ENCODE data around the gene POLN. TPM values are rescaled to one million over a fixed set of nuclear protein-coding genes. Genes with fewer than 3 reads are reported as not detected.

The POLN gene
- total RNA-seq, 1 donor from 2014 or later = 2.2 TPM

DNA sequence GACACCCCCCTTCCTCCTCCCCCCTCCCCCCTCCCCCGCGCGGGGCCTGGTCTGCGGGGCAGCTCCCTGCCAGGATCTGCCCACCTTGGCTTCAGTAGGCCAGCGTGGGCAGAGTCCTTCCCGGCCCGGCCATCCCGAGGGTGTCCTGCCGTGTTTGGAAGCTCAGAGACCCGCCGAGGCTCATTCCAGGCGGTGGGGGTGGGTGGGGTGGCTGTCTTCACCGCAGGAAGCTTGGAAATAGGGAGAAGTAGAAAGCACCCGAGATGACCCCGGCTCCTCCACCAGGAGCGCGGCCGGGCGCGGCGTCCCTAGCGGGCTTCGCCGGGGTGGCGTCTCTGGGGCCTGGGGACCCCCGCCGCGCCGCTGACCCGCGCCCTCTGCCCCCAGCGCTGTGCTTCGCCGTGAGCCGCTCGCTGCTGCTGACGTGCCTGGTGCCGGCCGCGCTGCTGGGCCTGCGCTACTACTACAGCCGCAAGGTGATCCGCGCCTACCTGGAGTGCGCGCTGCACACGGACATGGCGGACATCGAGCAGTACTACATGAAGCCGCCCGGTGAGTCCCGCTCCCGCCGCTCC lies 181.2 kb downstream of the POLN start:
- H3K27ac ChIP-seq = no peak overlapping the region
- intact Hi-C loops (cut with DNase I) = no loop called here
- peaks cover 4% of the 10 kb centered on the region for H3K4me1 ChIP-seq
- peak in 1 of 2 donors; percentile 13 for ATAC-seq
- no peaks in the 10 kb centered on the region for H3K9me3 ChIP-seq
- DNase-seq = peak; percentile 27
- peaks cover 47% of the 10 kb centered on the region for H3K27me3 ChIP-seq (ENCODE audit: low read depth)
- H3K4me3 ChIP-seq = no peak overlapping the region
- no peaks in the 10 kb centered on the region for H3K36me3 ChIP-seq
- TF ChIP-seq, protein P1, sequence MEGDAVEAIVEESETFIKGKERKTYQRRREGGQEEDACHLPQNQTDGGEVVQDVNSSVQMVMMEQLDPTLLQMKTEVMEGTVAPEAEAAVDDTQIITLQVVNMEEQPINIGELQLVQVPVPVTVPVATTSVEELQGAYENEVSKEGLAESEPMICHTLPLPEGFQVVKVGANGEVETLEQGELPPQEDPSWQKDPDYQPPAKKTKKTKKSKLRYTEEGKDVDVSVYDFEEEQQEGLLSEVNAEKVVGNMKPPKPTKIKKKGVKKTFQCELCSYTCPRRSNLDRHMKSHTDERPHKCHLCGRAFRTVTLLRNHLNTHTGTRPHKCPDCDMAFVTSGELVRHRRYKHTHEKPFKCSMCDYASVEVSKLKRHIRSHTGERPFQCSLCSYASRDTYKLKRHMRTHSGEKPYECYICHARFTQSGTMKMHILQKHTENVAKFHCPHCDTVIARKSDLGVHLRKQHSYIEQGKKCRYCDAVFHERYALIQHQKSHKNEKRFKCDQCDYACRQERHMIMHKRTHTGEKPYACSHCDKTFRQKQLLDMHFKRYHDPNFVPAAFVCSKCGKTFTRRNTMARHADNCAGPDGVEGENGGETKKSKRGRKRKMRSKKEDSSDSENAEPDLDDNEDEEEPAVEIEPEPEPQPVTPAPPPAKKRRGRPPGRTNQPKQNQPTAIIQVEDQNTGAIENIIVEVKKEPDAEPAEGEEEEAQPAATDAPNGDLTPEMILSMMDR (IDR thresholded peaks at IDR 0.05) = no peak

DNA sequence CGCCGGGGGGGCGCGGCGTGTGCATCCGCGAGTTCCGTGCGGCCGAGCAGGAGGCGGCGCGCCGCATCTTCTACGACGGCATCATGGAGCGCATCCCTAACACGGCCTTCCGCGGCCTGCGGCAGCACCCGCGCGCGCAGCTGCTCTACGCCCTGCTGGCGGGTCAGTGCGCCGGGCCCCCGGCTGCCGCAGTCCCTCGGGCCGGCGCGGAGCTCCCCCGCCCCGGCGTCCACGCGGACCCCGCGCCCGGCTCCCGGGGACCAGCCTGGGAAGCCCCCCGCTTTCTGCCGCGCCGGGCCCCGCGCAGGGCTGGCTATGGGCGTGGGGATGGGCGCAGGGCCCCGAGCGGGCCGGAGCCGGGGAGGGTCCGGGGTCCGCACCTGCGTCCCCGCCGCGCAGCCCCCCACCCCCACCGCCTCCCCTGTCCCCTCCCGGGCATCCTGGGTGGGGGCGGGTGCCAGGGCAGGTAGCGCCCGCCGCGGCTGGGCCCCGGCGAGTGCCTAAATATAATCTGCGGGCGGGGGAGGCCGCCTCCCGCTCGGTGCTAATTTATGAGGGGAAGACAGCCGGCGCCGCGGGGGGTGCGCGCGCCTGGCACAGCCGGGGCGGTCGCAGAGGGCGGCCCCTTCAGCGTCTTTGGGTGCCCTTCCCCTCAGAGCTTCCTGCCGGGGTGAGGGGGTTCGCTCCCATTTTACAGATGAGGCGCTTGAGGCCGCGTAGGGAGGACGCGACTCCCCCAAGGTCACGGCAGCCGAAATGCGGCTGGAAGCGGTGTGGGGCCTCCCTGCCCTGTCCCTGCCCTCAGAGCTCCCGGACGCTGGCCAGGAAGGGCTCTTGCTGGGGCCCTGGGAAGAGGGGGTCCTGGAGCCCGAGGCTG lies 182.0 kb downstream of the POLN start:
- Histone ChIP-seq H3K27ac (no peak overlapping the region), H3K27me3 (ENCODE audit: low read depth) (peaks cover 53% of the 10 kb centered on the region), H3K36me3 (no peaks in the 10 kb centered on the region), H3K4me1 (peaks cover 4% of the 10 kb centered on the region), H3K4me3 (no peak overlapping the region), H3K9me3 (no peaks in the 10 kb centered on the region)
- DNase-seq (peak; percentile 34), ATAC-seq (no peak)
- TF ChIP-seq, protein P1 (IDR thresholded peaks at IDR 0.05) = no peak
- intact Hi-C loops (cut with DNase I) = no loop called here

DNA sequence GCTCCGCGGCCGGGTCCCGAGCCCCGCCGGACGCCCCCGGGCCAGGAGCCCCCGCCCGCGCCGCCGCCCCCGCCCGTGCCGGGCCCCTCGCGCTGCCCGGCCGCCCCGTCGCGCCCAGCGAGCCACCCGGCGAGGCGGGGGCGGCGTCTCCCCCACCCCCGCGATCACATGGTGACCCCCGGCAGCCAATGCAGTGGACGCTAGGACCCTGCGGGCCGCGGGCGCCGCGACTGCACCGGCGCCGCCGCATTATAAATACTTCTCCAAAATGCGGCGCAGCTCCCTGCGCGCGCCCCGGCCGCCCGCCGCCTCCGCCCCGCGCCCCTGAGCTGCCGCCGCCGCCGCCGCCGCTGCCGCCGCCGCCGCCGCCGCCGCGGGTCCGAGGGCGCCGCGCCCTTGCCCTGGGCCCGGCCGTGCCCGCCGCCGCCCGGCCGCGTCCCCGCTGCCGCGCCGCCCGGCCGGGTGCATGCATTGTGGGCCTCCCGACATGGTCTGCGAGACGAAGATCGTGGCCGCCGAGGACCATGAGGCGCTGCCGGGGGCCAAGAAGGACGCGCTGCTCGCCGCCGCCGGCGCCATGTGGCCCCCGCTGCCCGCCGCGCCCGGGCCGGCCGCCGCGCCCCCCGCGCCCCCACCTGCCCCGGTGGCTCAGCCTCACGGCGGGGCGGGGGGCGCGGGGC lies 182.7 kb downstream of the POLN start, which contains the start of gene NAT8L:
TSS of gene NAT8L (plus strand) at position 282 of the 680 bp plus-strand sequence. CDS start at position 467, 185 bp downstream.
- no peak within 1 kb of the TSS for H3K27ac ChIP-seq
- intact Hi-C loops (cut with DNase I) = no loop called here
- H3K9me3 ChIP-seq = no peaks in the 10 kb centered on the region
- TF ChIP-seq, protein P1 (IDR thresholded peaks at IDR 0.05) = no peak
- H3K4me1 ChIP-seq = peaks cover 4% of the 10 kb centered on the region
- ATAC-seq (peak in 1 of 2 donors; percentile 40), DNase-seq (peak; percentile 60)
- peaks cover 59% of the 10 kb centered on the region for H3K27me3 ChIP-seq (ENCODE audit: low read depth)
- peak within 1 kb of the TSS; percentile 41 for H3K4me3 ChIP-seq
- no peaks in the 10 kb centered on the region for H3K36me3 ChIP-seq

DNA sequence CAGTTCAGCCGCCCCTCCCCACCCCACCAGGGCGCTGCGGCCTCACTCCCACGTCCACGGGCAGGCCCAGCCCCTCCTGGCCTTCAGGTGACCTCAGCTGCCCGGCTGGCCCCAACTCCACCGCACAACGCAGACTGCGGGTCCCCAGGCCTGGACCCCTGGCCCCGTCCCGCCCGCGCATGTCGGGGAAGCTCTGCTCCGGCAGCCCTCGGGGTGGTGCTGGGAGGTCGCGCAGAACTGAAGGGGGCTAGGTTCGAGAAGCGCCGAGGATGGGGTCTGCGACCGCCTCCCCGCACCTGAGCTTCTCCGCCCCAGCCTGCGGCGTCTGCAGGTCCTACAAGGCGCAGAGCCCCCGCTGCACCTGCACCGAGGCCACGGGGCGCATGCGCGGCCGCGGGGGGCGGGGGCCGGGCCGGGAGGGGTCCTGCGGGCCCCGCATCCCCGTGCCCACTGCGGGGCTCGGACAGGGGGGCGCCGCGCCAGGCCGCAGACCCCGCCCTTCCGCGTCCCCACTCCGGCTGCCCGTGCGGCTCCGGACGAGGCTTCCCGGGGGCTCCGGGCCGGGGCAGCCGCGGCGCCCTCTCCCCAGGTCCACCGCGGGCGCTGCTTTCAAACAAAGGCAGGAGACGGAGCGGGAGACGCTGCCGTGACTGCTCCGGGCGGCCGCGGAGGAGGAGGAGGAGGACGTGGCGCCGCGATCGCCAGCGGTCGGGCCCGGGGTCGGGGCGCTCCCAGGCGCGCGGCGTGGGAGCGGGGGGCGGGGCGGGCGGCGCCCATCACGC lies 183.5 kb downstream of the POLN start:
- TF ChIP-seq, protein P1 (IDR thresholded peaks at IDR 0.05) = no peak
- ATAC-seq (no peak), DNase-seq (peak; percentile 42)
- H3K27ac ChIP-seq = no peak overlapping the region
- H3K4me1 ChIP-seq = peaks cover 4% of the 10 kb centered on the region
- no peaks in the 10 kb centered on the region for H3K36me3 ChIP-seq
- H3K27me3 ChIP-seq (ENCODE audit: low read depth) = peaks cover 67% of the 10 kb centered on the region
- H3K9me3 ChIP-seq = no peaks in the 10 kb centered on the region
- intact Hi-C loops (cut with DNase I) = no loop called here
- H3K4me3 ChIP-seq = peak overlapping the region; percentile 41
